ENCODE data around the gene MAL.
"Not testable (repeated sequence)": the region's sequence is repeated elsewhere in the genome, so short reads cannot be mapped to it uniquely, and the experiment has no call there.

The MAL gene

GRCh38 chr2:95034221-95034620 lies 8.7 kb downstream of the MAL start:
- DNase-seq (ENCODE audit: low spot score) = no peak

DNA sequence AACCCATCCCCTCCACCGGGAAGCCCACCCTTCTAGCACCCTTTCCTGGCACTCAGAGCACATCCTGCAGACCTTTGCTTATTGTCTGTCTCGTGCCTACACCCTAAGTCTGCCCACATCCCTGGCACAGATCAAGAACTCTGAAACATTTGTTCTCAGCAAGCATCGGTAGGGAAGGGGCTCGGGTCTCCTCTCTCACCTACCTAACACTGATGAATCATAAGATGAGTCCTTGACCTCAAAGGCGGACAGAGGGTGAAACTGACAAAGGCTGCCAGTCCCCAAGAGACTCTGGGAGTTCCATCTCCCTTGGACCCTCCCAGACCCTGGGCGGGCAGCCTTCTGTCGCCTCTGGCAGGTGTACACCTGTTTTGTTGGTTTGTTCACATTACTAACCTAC lies 9.3 kb downstream of the MAL start:
- no peak for DNase-seq (ENCODE audit: low spot score)

DNA sequence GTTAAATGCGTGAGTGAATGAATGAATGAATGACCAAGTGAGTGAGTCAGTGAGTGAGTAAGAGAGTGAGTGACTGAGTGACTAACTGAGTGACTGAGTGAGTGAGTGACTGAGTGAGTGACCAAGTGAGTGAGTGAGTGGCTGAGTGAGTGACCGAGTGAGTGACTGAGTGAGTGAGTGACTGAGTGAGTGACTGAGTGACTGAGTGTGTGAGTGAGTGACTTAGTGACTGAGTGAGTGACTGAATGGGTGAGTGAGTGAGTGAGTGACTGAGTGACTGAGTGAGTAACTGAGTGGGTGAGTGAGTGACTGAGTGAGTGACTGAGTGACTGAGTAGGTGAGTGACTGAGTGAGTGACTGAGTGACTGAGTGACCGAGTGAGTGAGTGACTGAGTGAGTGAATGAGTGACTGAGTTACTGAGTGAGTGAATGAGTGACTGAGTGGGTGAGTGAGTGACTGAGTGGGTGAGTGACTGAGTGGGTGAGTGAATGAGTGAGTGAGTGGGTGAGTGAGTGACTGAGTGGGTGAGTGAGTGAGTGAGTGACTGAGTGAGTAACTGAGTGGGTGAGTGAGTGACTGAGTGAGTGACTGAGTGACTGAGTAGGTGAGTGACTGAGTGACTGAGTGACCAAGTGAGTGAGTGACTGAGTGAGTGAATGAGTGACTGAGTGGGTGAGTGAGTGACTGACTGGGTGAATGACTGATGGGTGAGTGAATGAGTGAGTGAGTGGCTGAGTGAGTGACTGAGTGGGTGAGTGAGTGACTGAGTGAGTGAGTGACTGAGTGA lies 11.3 kb downstream of the MAL start:
- DNase-seq (ENCODE audit: low spot score) = no peak

DNA sequence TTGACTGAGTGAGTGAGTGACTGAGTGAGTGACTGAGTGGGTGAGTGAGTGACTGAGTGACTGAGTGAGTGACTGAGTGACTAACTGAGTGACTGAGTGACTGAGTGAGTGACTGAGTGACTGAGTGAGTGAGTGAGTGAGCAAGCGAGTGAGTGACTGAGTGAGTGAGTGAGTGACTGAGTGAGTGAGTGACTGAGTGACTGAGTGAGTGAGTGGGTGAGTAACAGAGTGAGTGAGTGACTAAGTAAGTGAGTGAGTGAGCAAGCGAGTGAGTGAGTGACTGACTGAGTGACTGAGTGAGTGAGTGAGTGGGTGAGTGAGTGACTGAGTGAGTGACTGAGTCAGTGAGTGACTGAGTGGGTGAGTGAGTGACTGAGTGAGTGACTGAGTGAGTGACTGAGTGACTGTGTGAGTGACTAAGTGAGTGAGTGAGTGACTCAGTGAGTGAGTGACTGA lies 11.9 kb downstream of the MAL start:
- no peak for DNase-seq (ENCODE audit: low spot score)

GRCh38 chr2:95037841-95038585 lies 12.5 kb downstream of the MAL start:
- not testable (repeated sequence) for DNase-seq (ENCODE audit: low spot score)

GRCh38 chr2:95038635-95039298 lies 13.3 kb downstream of the MAL start:
- DNase-seq (ENCODE audit: low spot score) = no peak

DNA sequence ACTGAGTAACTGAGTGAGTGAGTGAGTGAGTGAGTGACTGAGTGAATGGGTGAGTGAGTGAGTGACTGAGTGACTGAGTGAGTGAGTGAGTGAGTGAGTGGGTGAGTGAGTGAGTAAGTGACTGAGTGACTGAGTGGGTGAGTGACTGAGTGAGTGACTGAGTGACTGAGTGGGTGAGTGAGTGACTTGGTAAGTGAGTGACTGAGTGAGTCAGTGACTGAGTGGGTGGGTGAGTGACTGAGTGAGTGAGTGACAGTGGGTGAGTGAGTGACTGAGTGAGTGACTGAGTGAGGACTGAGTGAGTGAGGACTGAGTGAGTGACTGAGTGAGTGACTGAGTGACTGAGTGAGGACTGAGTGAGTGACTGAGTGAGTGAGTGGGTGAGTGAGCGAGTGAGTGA lies 13.9 kb downstream of the MAL start:
- DNase-seq (ENCODE audit: low spot score) = no peak

DNA sequence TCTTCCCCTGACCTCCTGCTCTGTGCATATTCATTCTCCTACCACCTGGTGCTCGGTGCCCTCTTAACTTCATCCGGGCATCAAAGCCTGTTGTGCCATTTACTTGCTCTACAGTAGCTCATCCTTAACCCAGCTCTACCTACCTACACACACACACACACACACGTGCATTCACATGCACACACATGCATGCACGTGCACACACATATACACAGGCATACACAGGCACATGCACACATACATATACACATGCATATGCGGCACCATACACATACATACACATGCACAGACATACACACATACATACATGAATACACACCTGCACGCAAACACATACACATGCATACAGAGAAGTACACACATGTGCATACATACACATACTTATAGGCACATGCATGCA lies 14.5 kb downstream of the MAL start:
- no peak for DNase-seq (ENCODE audit: low spot score)

GRCh38 chr2:95040426-95040825 lies 14.9 kb downstream of the MAL start:
- no peak for DNase-seq (ENCODE audit: low spot score)

DNA sequence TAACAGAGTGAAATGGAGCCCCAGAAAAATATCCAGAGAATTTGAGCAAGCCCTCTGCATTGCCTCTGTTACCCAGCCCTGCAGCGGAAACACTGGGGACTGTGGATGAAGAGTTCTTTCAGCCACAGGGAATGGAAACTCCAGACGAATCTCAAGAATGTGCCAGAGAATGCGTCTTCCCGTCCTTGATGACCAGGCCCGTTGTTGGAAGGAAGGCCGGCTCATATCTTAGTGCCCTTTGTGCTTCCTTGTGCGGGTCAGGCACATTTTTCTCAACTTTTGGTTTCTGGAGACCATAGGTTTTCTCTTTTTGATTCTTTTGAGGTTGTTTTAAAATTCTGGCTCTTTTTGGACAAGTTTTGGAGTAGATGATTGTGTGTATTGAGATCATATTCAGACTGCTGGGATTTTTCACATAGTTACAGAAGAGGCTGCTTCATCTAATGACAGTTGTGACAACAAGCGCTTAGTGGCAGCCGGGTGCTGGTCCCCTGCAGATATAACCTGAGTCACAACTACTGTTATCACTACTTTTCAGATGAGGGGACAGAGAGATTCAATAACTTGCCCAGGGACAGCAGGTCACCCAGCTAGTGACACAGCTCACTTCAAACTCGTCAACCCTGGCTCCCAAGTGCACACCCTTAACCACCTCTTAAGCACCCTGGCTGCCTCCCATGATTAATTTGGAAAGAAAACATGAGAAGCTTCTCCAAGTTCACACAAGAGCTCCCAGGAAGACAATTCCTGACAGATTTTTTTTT lies 15.7 kb downstream of the MAL start:
- DNase-seq (ENCODE audit: low spot score) = no peak

DNA sequence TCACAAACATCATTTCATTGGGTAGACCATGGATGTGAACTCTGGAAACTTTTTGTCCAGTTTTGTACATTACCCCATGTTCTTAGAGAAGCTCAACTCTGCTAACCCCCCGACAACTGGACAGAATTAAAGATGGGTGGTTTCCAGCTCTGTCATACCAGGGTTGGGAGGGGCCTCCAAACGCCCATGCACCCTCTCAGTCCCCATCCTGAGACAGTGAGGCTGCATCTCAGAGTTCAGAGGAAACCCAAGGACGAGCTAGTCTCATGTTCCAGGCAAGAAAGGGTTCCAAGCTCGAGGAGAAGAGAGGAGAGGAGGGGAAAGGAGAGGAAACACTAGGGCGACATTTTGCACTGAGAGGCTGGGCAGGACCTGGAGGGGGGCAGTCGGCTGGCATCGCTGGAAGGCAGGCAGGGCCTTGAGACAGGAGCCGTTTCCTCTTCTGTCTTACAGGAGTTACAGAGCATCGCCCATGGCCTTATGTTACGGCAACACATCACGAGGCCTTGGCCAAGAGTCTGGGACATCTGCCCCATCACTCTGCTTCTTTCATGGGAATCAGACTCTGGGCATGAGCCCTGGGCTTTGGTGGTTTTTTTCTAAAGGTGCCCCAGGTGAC lies 16.4 kb downstream of the MAL start:
- DNase-seq (ENCODE audit: low spot score) = no peak

GRCh38 chr2:95042472-95043271 lies 17.2 kb downstream of the MAL start:
- no peak for DNase-seq (ENCODE audit: low spot score)

DNA sequence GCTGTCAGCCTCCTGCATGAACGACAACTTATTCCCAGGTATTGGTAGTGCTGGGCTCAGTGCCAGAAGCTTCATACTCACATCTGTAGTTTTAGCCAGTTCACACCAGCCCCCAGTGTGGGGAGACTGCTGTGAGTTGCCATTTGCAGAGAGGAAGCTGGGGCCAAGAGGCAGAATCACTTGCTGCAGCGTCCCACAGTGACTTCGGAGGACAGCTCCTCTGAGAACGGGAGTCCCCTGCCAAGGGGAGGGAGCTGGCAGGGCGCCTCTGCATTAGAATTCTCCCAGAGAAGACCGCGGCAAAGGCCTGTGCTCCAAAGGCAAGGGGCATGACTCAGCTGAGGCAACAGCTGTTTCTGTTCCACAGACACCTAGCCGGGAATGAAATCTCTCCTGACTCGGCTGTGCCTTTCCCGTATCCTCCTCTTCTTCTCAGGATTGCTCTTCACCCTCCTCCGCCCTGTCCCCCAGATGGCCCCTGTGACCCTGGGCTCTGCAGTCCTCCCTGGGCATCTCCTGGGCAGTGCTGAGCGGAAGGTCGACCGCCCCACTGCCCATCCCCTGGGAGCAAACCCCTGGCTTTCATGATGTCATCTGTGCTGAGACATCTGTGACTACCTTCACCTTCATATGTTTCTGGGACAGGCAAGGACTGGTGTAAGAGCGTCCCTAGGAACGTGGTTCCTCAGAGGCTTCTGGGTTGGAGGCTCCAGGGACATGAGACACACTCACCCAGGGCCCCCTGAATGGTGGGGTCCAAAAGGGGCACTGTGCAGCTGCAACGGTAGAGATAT lies 18.0 kb downstream of the MAL start:
- DNase-seq (ENCODE audit: low spot score) = no peak

GRCh38 chr2:95044601-95045000 lies 19.1 kb downstream of the MAL start:
- DNase-seq (ENCODE audit: low spot score) = no peak

GRCh38 chr2:95046371-95047112 lies 21.0 kb downstream of the MAL start:
- no peak for DNase-seq (ENCODE audit: low spot score)

DNA sequence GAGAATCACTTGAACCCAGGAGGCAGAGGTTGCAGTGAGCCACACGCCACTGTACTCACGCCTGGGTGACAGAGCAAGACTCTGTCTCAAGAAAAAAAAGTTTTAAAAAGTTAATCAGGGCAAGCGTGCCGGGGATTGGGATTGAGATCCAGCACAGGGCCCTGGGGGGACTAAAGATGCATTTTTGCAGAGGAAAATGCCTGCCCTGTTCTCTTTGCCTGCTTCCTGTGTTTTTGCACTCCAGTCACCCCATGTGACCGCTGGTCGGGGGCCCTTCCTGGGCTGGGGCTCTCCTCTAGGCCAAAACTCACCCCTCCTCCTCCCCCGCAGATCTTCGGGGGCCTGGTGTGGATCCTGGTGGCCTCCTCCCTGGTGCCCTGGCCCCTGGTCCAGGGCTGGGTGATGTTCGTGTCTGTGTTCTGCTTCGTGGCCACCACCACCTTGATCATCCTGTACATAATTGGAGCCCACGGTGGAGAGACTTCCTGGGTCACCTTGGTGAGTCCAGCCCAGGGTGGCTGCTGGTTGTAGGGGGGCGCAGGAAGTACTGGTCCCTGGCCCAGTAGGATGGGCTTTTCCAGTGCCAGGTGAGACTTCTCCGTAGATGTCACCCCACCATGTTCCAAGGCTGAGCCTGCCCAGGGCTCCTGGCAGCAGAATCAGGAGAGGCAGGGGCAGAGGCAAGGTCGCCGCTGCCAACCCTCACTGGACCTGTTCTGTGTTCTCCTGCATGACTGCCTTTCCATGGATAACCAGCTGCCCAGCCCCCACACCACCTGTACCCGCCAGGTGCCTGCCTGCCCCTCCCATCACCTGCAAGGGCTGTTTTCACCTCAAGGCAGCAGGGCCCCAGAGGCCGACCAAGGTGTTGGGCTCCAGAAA lies 22.4 kb downstream of the MAL start:
- DNase-seq (ENCODE audit: low spot score) = no peak

GRCh38 chr2:95048825-95049682 lies 23.5 kb downstream of the MAL start:
- DNase-seq (ENCODE audit: low spot score) = no peak

DNA sequence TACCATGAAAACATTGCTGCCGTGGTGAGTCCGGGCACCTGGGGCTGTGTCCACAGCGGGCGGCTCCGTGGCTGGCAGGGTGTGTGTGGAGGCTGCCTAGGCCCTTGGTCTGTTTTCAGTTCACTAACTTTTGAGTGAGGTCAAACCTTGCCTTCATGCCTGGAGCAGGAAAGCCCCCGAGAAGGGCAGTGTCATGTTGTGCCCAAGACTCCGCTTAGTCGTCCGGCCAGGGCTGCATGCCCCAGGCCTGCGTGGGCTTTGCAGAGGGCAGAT lies 24.1 kb downstream of the MAL start:
- DNase-seq (ENCODE audit: low spot score) = no peak
